Midbrain (tissue), 1 donor: Measurements from ENCODE around the gene CAMTA1.

Experiments
- DNase-seq: peaks from one replicate; lab custom pipeline; 2025; lab: John Stamatoyannopoulos, UW

CAMTA1 gene

GRCh38 chr1:7006996-7007871, 222.0 kb downstream of the CAMTA1 start:
- DNase-seq: no peak

- no peak for DNase-seq
These were observed 222.6 kb downstream of the CAMTA1 start for GRCh38 chr1:7007902-7008301.

DNA sequence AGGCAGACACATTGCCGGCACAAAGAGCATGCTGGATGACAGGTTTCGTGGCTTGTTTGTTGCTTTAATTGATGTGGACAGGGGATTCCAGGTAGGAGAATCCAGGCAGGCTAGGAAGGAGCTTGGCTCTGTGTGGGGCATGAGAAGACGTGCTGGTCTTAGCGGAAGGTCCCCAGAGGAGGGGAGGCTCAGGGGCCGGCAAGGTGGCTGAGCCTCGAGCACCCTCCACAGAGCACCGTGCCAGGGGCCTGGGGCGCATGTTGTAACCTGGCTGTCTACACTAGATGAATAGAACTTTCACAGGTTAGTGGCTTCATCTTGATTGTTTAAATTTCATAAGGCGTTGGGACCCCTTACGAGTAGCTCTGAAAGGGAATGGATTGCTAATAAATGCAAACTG, 223.1 kb downstream of the CAMTA1 start:
- DNase-seq: no peak

DNA sequence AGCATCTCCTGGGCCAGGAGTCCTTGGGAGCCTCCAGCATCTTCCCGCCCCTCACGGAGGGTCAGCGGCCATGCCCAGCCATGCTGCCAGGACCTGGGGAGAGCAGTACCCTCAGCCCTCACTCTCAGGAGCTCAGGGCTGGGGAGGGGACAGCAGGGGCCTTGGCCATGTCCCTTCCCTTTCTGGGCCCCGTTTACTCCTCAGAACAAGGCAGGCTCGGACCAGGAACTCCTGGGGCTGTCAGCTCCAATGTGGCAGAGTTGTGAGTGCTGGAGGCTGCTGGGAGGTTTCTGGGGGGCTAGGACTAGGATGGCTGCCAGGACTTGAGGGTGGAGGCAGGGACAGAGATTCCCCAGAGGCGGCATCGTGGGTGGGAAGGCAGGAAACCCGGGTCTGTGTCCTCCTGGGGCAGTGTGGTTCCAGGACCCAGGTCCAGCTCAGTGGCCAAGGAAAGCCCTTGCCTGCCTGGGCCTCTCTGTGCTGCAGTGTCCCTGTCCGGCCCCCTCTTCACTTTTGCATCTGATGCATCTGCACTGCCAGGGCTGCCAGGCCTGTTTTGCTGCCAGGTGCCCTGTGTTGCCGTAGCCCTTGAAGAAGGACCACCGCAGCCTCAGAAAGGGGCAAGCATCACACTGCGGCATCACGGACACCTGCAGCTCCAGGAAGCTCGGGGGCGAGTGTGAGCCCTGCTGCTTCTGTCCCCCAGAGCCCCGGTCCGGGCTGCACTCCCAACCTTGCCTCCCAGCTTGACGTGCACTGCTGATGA, 223.9 kb downstream of the CAMTA1 start:
- no peak for DNase-seq

DNA sequence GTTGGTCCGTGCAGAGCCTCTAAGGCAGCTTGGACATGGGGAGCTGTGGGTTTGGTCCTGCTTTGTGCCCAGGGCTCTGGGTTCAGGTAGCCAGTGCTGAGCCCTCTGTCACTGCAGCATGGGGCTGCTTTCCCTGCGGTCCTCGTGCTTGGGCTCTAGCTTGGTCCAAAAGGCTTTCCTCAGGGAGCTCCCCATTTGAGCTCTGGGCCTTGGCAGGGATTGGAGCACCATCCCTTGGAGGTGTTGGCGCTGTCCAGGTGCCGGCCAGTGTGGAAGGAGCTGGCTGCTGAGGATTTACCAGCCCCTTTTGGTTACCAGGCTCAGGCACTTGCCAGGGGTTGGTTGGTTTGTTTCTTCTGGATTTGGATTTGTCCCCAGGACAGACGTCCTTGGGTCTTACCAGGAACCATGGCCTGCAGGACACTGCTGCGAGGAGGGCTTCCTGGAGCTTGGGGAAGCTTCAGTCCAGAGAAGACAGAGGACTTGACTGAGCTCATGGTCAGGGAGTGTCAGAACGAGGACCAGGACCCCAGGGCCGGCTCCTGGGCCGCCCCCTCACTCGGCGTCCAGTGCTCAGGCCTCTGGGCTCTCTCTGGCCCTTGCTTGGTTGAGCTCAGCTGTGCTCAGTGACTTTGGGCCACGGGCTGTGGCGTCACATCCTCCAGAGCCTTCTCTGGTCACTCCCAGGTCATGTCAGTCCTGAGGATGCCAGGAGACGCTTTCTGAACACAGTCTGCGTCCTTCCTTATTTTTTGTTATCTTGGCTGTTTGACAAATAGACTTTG, 224.7 kb downstream of the CAMTA1 start:
- DNase-seq: no peak

GRCh38 chr1:7010534-7011200, 225.4 kb downstream of the CAMTA1 start:
- no peak for DNase-seq

DNA sequence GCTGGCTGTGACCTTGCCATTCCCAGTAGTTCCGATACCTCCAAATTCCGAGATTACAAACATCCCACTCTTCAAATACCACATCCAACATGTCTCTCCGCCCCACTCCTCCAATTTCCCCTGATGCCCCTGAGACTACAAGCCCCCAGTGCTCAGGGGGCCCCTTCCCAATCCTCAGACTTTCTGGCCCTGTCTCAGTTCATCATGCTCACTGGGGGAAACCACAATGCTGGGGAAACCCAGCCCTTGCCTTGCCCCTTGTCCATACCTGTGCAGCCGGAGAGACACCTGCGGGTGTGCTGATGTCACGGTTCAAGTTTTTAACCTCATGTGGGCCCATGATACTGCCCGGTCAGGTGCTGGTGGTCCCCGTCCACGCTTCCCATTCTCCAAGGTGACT, 226.6 kb downstream of the CAMTA1 start:
- DNase-seq: no peak

DNA sequence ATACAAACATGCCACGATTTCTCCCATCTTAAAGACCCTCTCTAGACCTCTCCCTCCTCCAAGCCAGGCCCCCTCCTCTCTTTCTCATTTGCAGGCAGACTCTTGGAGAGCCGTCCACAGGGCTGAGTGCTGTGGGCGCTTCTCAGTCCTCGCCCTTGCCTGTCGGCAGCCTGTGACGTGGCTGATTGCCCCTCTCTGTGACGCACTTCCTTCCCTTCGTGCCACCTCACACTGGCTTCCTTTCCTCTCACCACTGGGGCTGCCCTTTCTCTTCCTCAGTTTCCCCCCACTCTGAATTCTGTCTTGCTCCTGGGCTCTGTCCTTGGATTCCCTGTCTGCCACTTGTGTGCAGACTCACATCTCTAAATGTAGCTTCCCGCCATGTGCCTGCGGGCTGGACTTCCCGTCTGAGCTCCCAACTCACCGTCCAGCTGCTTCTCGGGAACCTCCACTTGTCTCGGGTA, 227.2 kb downstream of the CAMTA1 start:
- no peak for DNase-seq

- no peak for DNase-seq
These were observed 228.8 kb downstream of the CAMTA1 start for GRCh38 chr1:7013833-7014639.

GRCh38 chr1:7014640-7014930, 229.3 kb downstream of the CAMTA1 start:
- DNase-seq: no peak

GRCh38 chr1:7015022-7015421, 229.8 kb downstream of the CAMTA1 start:
- no peak for DNase-seq

GRCh38 chr1:7018351-7018750, 233.1 kb downstream of the CAMTA1 start:
- DNase-seq: no peak

DNA sequence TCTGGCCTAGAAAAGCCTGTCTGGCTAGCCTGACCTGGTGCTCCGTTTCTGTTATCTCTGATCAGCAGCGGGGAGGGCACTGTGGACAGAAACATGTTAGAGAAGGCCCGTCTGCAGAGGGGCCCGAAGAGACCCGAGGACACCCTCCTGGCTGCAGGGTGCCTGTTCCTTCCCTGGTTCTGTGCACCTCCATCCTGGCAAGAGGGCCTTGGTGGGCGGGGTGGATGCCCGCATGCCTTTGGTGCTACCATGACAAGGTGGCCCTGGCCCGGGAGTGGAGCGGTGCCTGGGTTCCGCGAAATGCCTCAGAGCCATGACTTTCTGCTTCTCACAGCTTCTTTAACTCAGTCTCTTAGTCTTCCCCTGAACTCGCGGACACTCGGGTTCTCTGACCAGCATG, 233.6 kb downstream of the CAMTA1 start:
- DNase-seq: no peak

GRCh38 chr1:7019510-7019909, 234.3 kb downstream of the CAMTA1 start:
- no peak for DNase-seq

GRCh38 chr1:7022058-7022457, 236.8 kb downstream of the CAMTA1 start:
- DNase-seq: no peak

DNA sequence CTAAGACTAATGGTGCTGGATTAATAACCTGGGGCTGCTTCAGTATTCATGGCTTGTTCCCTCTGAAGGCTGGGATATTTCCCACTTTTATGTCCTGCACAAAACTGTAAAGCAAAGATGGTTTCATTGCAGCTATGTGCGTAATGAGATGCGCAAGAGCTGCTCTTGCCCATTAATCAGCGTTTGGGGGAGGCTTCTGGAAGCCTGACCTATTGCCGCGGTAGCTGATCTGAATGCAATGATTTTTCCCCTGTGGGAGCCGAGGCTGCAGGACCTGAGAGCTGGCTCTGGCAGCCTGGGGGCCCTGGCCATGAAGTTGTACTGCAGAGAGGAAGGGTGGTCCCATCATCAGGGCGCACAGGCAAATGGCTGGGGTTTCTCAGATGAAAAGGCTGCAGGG, 239.8 kb downstream of the CAMTA1 start:
- DNase-seq: no peak

GRCh38 chr1:7026169-7026568, 240.9 kb downstream of the CAMTA1 start:
- DNase-seq: no peak

DNA sequence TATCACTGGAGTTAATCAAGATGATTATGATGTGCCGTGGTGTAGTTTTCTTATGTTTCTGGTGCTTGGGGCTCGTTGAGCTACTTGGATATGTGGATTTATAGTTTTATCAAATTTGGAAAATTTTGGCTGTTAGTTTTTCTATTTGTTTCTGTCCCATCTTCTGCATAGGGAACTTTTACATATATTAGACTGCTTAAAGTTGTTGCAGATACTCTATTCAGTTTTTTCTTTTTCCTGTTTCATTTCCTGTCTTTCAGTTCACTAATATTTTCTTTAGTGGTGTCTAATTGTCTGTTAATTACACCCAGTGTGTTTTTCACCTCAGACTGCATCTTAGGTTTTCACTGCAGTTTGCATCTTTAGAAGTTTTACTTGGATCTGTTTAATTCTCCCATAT, 247.7 kb downstream of the CAMTA1 start:
- no peak for DNase-seq

DNA sequence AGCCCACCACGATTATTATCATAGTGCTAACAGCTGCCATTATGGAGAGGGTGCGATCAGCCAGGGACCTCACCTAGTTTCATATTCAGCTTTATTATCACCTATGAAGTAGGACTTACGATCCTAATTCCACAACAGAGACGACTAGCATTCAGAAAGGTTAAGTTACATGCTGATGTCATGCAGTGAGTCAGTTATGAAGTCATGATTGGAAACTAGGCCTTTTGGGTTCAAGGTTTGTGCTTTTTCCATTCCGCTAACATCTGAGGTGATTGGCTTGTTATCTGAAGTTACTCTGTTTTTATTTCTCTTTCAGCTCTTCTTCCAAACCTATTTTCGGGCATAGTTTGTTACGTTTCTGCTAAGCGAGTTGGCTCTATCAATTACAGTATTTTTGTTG, 251.1 kb downstream of the CAMTA1 start:
- DNase-seq: no peak

DNA sequence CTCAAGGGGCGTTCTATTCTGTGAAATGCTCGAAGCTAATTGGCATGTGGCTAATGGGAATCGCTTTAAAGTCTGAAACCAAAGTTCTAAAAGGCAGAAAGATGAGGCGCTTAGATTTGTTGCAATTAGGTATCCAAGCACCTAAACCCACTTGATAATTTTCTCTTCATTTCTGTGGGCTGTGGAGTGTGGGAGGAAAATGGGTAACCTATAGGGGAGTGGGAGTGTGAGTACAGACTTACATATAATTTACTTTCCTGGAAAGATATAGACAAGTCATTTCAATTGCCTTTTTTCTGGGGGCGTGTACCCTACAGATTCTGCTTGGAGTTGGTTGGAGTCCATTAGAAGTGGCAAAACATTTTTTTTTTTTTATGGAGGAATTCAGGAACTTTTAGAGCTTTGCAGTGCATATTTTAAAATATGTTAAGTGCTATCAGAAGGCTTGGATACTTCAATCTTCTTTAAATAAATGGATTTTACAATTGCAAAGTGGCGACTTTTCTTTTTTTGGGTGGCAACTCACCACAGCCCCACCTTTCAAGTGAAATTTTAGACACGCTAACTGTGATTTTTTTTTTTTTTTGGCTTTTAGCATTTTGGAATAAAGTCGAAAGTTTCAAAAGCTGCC, 254.5 kb downstream of the CAMTA1 start:
- no peak for DNase-seq
